Midbrain (tissue), 1 donor: ENCODE results near the gene PRKCZ.
"Not testable (repeated sequence)": the region's sequence is repeated elsewhere in the genome, so short reads cannot be mapped to it uniquely, and the experiment has no call there.

ENCODE experiments used
- DNase-seq: peaks from one replicate; lab custom pipeline; 2025; lab: John Stamatoyannopoulos, UW

The PRKCZ gene

GRCh38 chr1:2119886-2120285, 69.7 kb downstream of the PRKCZ start:
- DNase-seq: no peak

- DNase-seq: no peak
Measured at GRCh38 chr1:2121101-2121691, 71.0 kb downstream of the PRKCZ start.

- DNase-seq: not testable (repeated sequence)
Measured at GRCh38 chr1:2121794-2122193, 71.6 kb downstream of the PRKCZ start.

- DNase-seq: no peak
Measured at GRCh38 chr1:2124446-2125198, 74.4 kb downstream of the PRKCZ start.

- DNase-seq: no peak
Measured at GRCh38 chr1:2125350-2126211, 75.4 kb downstream of the PRKCZ start.

- DNase-seq: no peak
Measured at GRCh38 chr1:2126331-2127186, 76.3 kb downstream of the PRKCZ start.

- DNase-seq: peak; percentile 52
Measured at GRCh38 chr1:2127187-2128145, 77.3 kb downstream of the PRKCZ start.

- DNase-seq: no peak
Measured at GRCh38 chr1:2128189-2128901, 78.1 kb downstream of the PRKCZ start.

GRCh38 chr1:2129256-2129943, 79.2 kb downstream of the PRKCZ start:
- DNase-seq: no peak

- no peak for DNase-seq
Measured at GRCh38 chr1:2130156-2130555, 79.9 kb downstream of the PRKCZ start.

GRCh38 chr1:2130871-2131289, 80.7 kb downstream of the PRKCZ start:
- DNase-seq: no peak

GRCh38 chr1:2132222-2133038, 82.2 kb downstream of the PRKCZ start:
- peak; percentile 48 for DNase-seq

GRCh38 chr1:2133039-2133878, 83.0 kb downstream of the PRKCZ start:
- DNase-seq: peak; percentile 98

- no peak for DNase-seq
Measured at GRCh38 chr1:2133879-2134215, 83.6 kb downstream of the PRKCZ start.

- no peak for DNase-seq
Measured at GRCh38 chr1:2134266-2134620, 84.0 kb downstream of the PRKCZ start.

GRCh38 chr1:2134621-2135307, 84.6 kb downstream of the PRKCZ start:
- DNase-seq: no peak

- no peak for DNase-seq
Measured at GRCh38 chr1:2135441-2135841, 85.2 kb downstream of the PRKCZ start.
